GM12874 (cell line): ENCODE measurements around the gene SV2A.

Experiments
- CTCF ChIP-seq: IDR thresholded peaks from 2 replicates; pipeline ENCODE4 v1.5.1; 2011; ENCODE audit warnings: low read depth, mild to moderate bottlenecking, control low read depth, low read length, moderate library complexity; ENCODE audit not compliant: insufficient read depth

Gene SV2A

GRCh38 chr1:149945206-149945605, 27.6 kb upstream of the SV2A start:
- TF ChIP-seq CTCF = no peak

GRCh38 chr1:149942885-149943284, 25.2 kb upstream of the SV2A start:
- TF ChIP-seq CTCF = no peak

- no peak for TF ChIP-seq CTCF
Measured at GRCh38 chr1:149942207-149942606, 24.6 kb upstream of the SV2A start.

GRCh38 chr1:149940427-149940826, 22.8 kb upstream of the SV2A start:
- no peak for TF ChIP-seq CTCF

GRCh38 chr1:149937759-149938158, 20.1 kb upstream of the SV2A start:
- no peak for TF ChIP-seq CTCF

GRCh38 chr1:149936992-149937705, 19.5 kb upstream of the SV2A start:
- TF ChIP-seq CTCF = no peak

GRCh38 chr1:149936170-149936991, 18.7 kb upstream of the SV2A start, which contains the start of gene MTMR11:
Gene MTMR11 (minus strand): TSS chr1:149936879. CDS start chr1:149936647, 232 bp downstream.
- TF ChIP-seq CTCF = no peak
